Tibial nerve (tissue), 4 donors: ENCODE results near the gene CRP. TPM values are rescaled to one million over a fixed set of nuclear protein-coding genes. Genes with fewer than 3 reads are reported as not detected.
"Not testable (repeated sequence)": the region's sequence is repeated elsewhere in the genome, so short reads cannot be mapped to it uniquely, and the experiment has no call there.

Source experiments
- DNase-seq, 2 donors: peaks; one replicate each; pipeline ENCODE4 v3.0.0-alpha.2; 2019; ENCODE audit warnings: low spot score in 2 of 2
- H3K27ac ChIP-seq, 4 donors: fragments of 200-600 bp; sonication (generic) in 3 of 4; one replicate each; pipeline ENCODE4 v1.5.1; 2017 to 2019; ENCODE audit warnings: mild to moderate bottlenecking in 1 of 4
- H3K27me3 ChIP-seq, 2 donors: fragments of 200-600 bp; sonication (generic) in 1 of 2; one replicate each; pipeline versions ENCODE4 v1.5.1 to v1.6.0; 2017 to 2019
- H3K36me3 ChIP-seq, 3 donors: fragments of 200-600 bp; sonication (generic); one replicate each; pipeline ENCODE4 v1.5.1; 2018 to 2019
- H3K4me1 ChIP-seq, 4 donors: fragments of 200-600 bp; sonication (generic) in 3 of 4; one replicate each; pipeline ENCODE4 v1.5.1; 2017 to 2019
- H3K4me3 ChIP-seq, 4 donors: fragments of 200-600 bp; sonication (generic) in 3 of 4; one replicate each; pipeline ENCODE4 v1.5.1; 2017 to 2019; ENCODE audit warnings: mild to moderate bottlenecking in 1 of 4, moderate library complexity in 1 of 4
- H3K9me3 ChIP-seq, 4 donors: fragments of 200-600 bp; sonication (generic) in 3 of 4; one replicate each; pipeline ENCODE4 v1.5.1; 2017 to 2019
- CTCF ChIP-seq, 5 experiments: fragments of 200-600 bp in 3 of 5; fragments of 450-650 bp in 2 of 5; sonication (generic) in 3 of 5; IDR thresholded peaks; one replicate each; pipeline ENCODE4 v1.5.1; 2016 to 2019; ENCODE audit warnings: antibody characterized with exemption in 5 of 5, mild to moderate bottlenecking in 3 of 5, moderate library complexity in 2 of 5
- EP300 ChIP-seq, 2 donors: sonication (generic); formaldehyde crosslinking; IDR thresholded peaks; one replicate each; pipeline ENCODE4 v1.6.1; 2017; ENCODE audit warnings: antibody characterized with exemption in 2 of 2, mild to moderate bottlenecking in 1 of 2
- POLR2A ChIP-seq, 2 donors: fragments of 450-650 bp; IDR thresholded peaks; one replicate each; pipeline ENCODE4 v1.6.1; 2017; ENCODE audit warnings: antibody characterized with exemption in 2 of 2, mild to moderate bottlenecking in 2 of 2, moderate library complexity in 2 of 2
- WGBS, 2 donors: methylation state at CpG; one replicate each; pipeline ENCODE4 v1.1.5; 2018; 5-methylcytosine and 5-hydroxymethylcytosine counted together
- total RNA-seq, 4 donors: library from RNA; depleted of rRNA; stranded (reverse); fragments of >200 nt; gene quantifications; one replicate each; pipeline ENCODE4 v1.1.0, GENCODE V29; 2016

The CRP gene
- total RNA-seq, 4 donors from 2014 or later = not detected

- no peaks in the 10 kb centered on the region for H3K9me3 ChIP-seq
These were observed 32.3 kb upstream of the CRP start for GRCh38 chr1:159746666-159747065.

GRCh38 chr1:159743651-159744410, 29.4 kb upstream of the CRP start:
- Histone ChIP-seq H3K4me3 (no peak overlapping the region), H3K36me3 (no peaks in the 10 kb centered on the region), H3K27me3 (no peaks in the 10 kb centered on the region), H3K27ac (no peak overlapping the region), H3K4me1 (no peaks in the 10 kb centered on the region), H3K9me3 (peaks cover 0 to 7% (median 0%) of the 10 kb centered on the region in 4 donors)
- WGBS, 2 donors = 78% methylated on average over 5 of the region's 5 CpGs
- TF ChIP-seq CTCF (IDR thresholded peaks at IDR 0.05) (no peak), EP300 (IDR thresholded peaks at IDR 0.05) (no peak), POLR2A (IDR thresholded peaks at IDR 0.05) (no peak)
- no peak for DNase-seq

More at GRCh38 chr1:159746666-159747065, 32.3 kb upstream of the CRP start:
- Histone ChIP-seq H3K4me1 (no peaks in the 10 kb centered on the region), H3K27me3 (no peaks in the 10 kb centered on the region), H3K27ac (no peak overlapping the region), H3K4me3 (no peak overlapping the region), H3K36me3 (no peaks in the 10 kb centered on the region)
- TF ChIP-seq CTCF (IDR thresholded peaks at IDR 0.05) (no peak), POLR2A (IDR thresholded peaks at IDR 0.05) (no peak), EP300 (IDR thresholded peaks at IDR 0.05) (no peak)
- WGBS, 2 donors = 51 to 57% methylated on average over 3 of the region's 3 CpGs
- no peak for DNase-seq

- Histone ChIP-seq H3K4me1 (no peaks in the 10 kb centered on the region), H3K4me3 (no peak overlapping the region), H3K27me3 (no peaks in the 10 kb centered on the region), H3K27ac (no peak overlapping the region), H3K36me3 (no peaks in the 10 kb centered on the region), H3K9me3 (peaks cover 0 to 7% (median 0%) of the 10 kb centered on the region in 4 donors)
- TF ChIP-seq EP300 (IDR thresholded peaks at IDR 0.05) (no peak), CTCF (IDR thresholded peaks at IDR 0.05) (no peak), POLR2A (IDR thresholded peaks at IDR 0.05) (no peak)
- no peak for DNase-seq
- 61 to 65% methylated on average over 4 of the region's 4 CpGs for WGBS, 2 donors
These were observed 23.0 kb upstream of the CRP start for GRCh38 chr1:159737238-159737916.

DNA sequence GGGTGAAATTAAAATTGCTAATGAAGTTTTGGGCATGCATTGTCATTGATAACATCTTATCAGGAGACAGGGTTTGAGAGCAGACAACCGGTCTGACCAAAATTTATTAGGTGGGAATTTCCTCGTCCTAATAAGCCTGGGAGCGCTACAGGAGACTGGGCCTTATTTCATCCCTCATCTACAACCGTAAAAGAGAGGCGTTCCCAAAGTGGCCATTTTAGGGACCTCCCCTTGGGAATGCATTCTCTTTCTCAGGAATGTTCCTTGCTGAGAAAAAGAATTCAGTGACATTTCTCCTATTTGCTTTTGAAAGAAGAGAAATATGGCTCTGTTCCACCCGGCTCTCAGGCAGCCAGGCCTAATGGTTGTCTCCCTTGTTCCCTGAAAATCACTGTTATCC, 8.8 kb upstream of the CRP start:
- H3K36me3 ChIP-seq, H3K27ac ChIP-seq, DNase-seq, H3K27me3 ChIP-seq, H3K4me1 ChIP-seq, H3K4me3 ChIP-seq: not testable (repeated sequence)
- peaks cover 0 to 24% (median 3%) of the 10 kb centered on the region in 4 donors for H3K9me3 ChIP-seq
- WGBS, 2 donors = 80 to 85% methylated on average over 6 of the region's 6 CpGs

- TF ChIP-seq CTCF (IDR thresholded peaks at IDR 0.05) (no peak), EP300 (IDR thresholded peaks at IDR 0.05) (no peak), POLR2A (IDR thresholded peaks at IDR 0.05) (no peak)
- no peaks in the 10 kb centered on the region for H3K4me1 ChIP-seq
- WGBS, 2 donors = 77 to 83% methylated on average over 2 of the region's 2 CpGs
- H3K4me3 ChIP-seq = no peak overlapping the region
- H3K27ac ChIP-seq = no peak overlapping the region
- peaks cover 0 to 28% (median 3%) of the 10 kb centered on the region in 4 donors for H3K9me3 ChIP-seq
- no peak for DNase-seq
- no peaks in the 10 kb centered on the region for H3K27me3 ChIP-seq
- no peaks in the 10 kb centered on the region for H3K36me3 ChIP-seq
These were observed 5.6 kb upstream of the CRP start for GRCh38 chr1:159719990-159720389.
